ENCODE data around the gene LTB4R2.
A peak's percentile ranks its signal among the peaks of the same experiment; 100 is the strongest.

Gene LTB4R2

GRCh38 chr14:24309538-24310264, at the start of gene LTB4R2:
Gene LTB4R2 (plus strand): TSS chr14:24310140. CDS start chr14:24310665, 525 bp downstream.
- H3K4me3 ChIP-seq (ENCODE audit: low read depth, low read length) = peak within 1 kb of the TSS; percentile 44
- no peak for TF ChIP-seq CTCF (IDR thresholded peaks at IDR 0.05; ENCODE audit: control insufficient read depth, extremely low read depth, insufficient read depth)
- no peak for DNase-seq (ENCODE audit: low read depth)

- H3K4me3 ChIP-seq (ENCODE audit: low read depth, low read length) = no peak overlapping the region
- DNase-seq (ENCODE audit: low read depth) = no peak
- no peak for TF ChIP-seq CTCF (IDR thresholded peaks at IDR 0.05; ENCODE audit: control insufficient read depth, extremely low read depth, insufficient read depth)
Observed at GRCh38 chr14:24260780-24261157, 49.2 kb upstream of the LTB4R2 start.

- H3K4me3 ChIP-seq (ENCODE audit: low read depth, low read length) = no peak overlapping the region
- no peak for DNase-seq (ENCODE audit: low read depth)
- TF ChIP-seq CTCF (IDR thresholded peaks at IDR 0.05; ENCODE audit: control insufficient read depth, extremely low read depth, insufficient read depth) = no peak
Observed at GRCh38 chr14:24261256-24261968, 48.5 kb upstream of the LTB4R2 start.

GRCh38 chr14:24261969-24262327, 48.0 kb upstream of the LTB4R2 start:
- TF ChIP-seq CTCF (IDR thresholded peaks at IDR 0.05; ENCODE audit: control insufficient read depth, extremely low read depth, insufficient read depth) = no peak
- H3K4me3 ChIP-seq (ENCODE audit: low read depth, low read length) = no peak overlapping the region
- no peak for DNase-seq (ENCODE audit: low read depth)

- H3K4me3 ChIP-seq (ENCODE audit: low read depth, low read length) = no peak within 1 kb of the TSS
- DNase-seq (ENCODE audit: low read depth) = no peak
- no peak for TF ChIP-seq CTCF (IDR thresholded peaks at IDR 0.05; ENCODE audit: control insufficient read depth, extremely low read depth, insufficient read depth)
Observed at GRCh38 chr14:24262821-24263733, 46.9 kb upstream of the LTB4R2 start, which contains the start of gene TGM1. Gene TGM1 (minus strand): TSS chr14:24263177. CDS start chr14:24262352, 825 bp downstream.

- H3K4me3 ChIP-seq (ENCODE audit: low read depth, low read length) = no peak overlapping the region
- DNase-seq (ENCODE audit: low read depth) = no peak
- no peak for TF ChIP-seq CTCF (IDR thresholded peaks at IDR 0.05; ENCODE audit: control insufficient read depth, extremely low read depth, insufficient read depth)
Observed at GRCh38 chr14:24263848-24264247, 46.1 kb upstream of the LTB4R2 start.

Data from LNCaP clone FGC (cell line).